Measurements from ENCODE around the gene GID8.

DNA sequence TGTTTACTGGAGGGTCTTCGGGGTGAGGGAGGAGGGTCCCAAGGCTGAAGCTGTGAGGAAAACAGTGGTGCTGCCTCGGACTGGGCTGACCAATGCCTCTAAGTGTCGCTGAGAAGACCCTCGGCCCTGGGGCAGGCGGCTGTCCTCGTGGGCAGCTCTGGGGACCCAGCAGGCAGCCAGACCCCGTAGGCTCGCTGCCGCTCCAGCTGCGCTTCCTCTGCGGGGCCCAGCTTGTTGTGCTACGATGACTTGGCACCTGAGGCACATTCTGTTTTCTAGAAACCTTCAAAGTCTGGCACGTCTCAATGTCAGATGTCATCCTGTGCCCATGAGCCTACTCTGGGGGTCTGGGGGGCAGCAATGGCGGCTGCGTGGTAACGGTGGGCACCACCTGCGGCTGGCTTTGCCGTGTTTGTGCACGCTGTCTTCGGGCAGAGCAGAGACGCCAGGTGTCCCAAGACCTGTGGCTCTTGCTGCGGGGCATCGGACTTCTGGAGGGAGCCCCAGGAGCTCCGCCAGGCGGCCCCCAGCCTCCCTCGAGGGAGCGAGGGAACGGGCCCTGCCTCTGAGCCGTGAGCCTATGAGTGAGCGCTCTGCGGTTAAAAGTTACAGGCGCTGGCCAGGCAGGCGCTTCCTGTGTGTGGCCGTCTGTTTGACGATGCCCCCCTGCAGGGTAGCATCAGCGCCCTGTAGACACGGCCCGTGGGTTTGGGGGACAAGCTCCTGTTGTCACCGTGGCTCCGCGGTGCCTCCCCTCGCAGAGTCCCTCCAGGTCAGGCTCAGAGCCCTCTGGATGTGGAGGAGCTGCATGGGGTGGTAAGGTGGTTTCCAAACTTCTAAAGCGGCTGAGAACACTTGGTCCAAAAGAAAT is 21.4 kb downstream of the GID8 start:
- no peak for TF ChIP-seq POLR2A (IDR thresholded peaks at IDR 0.05)
- TF ChIP-seq, protein P1, sequence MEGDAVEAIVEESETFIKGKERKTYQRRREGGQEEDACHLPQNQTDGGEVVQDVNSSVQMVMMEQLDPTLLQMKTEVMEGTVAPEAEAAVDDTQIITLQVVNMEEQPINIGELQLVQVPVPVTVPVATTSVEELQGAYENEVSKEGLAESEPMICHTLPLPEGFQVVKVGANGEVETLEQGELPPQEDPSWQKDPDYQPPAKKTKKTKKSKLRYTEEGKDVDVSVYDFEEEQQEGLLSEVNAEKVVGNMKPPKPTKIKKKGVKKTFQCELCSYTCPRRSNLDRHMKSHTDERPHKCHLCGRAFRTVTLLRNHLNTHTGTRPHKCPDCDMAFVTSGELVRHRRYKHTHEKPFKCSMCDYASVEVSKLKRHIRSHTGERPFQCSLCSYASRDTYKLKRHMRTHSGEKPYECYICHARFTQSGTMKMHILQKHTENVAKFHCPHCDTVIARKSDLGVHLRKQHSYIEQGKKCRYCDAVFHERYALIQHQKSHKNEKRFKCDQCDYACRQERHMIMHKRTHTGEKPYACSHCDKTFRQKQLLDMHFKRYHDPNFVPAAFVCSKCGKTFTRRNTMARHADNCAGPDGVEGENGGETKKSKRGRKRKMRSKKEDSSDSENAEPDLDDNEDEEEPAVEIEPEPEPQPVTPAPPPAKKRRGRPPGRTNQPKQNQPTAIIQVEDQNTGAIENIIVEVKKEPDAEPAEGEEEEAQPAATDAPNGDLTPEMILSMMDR (IDR thresholded peaks at IDR 0.05), result no peak
